GM12892 (cell line): ENCODE measurements around the gene DHCR7. TPM values are rescaled to one million over a fixed set of nuclear protein-coding genes. Genes with fewer than 3 reads are reported as not detected.

Experiments
- DNase-seq: peaks from one replicate; pipeline ENCODE4 v3.0.0; 2011; ENCODE audit not compliant: insufficient read length
- FAIRE-seq: peaks from 2 replicates; lab custom pipeline; 2011; peaks lifted over from hg19 to GRCh38; lab: Jason Lieb, UNC
- POLR2A ChIP-seq: IDR thresholded peaks from 2 replicates; pipeline ENCODE4 v1.6.1; 2011; ENCODE audit warnings: low read depth, low read length, control low read depth
- POLR2AphosphoS5 ChIP-seq: IDR thresholded peaks from 2 replicates; pipeline ENCODE4 v1.6.1; 2011; ENCODE audit warnings: low read depth, low read length, control low read depth
- TAF1 ChIP-seq: IDR thresholded peaks from 2 replicates; pipeline ENCODE4 v1.6.1; 2011; ENCODE audit warnings: low read depth, mild to moderate bottlenecking, control low read depth, low read length, borderline replicate concordance
- polyA plus RNA-seq: library from polyadenylated mRNA; unstranded; fragments of >200 nt; gene quantifications from one replicate; pipeline ENCODE4 v1.2.1, GENCODE V29; 2012; ENCODE audit warnings: missing spikeins, inconsistent platforms; ENCODE audit not compliant: missing spikeins

The DHCR7 gene
- polyA plus RNA-seq: 58.6 TPM

GRCh38 chr11:71448257-71449171, at the start of gene DHCR7:
TSS of gene DHCR7 (minus strand) at chr11:71448393. CDS start at chr11:71444952, 3,441 bp downstream.
- no peak for TF ChIP-seq POLR2AphosphoS5
- peak; percentile 66; the same call in 1 of the 2 replicates for TF ChIP-seq POLR2A
- TF ChIP-seq TAF1: no peak
- DNase-seq: peak; percentile 98
- peak; percentile 95 for FAIRE-seq

GRCh38 chr11:71496421-71496820, 48.2 kb upstream of the DHCR7 start:
- FAIRE-seq (no peak), DNase-seq (no peak)
- TF ChIP-seq POLR2AphosphoS5: no peak
- TF ChIP-seq POLR2A: no peak
- TF ChIP-seq TAF1: no peak

GRCh38 chr11:71495286-71496230, 47.4 kb upstream of the DHCR7 start:
- no peak for FAIRE-seq
- TF ChIP-seq POLR2A (no peak), TAF1 (no peak), POLR2AphosphoS5 (no peak)
- no peak for DNase-seq

GRCh38 chr11:71491940-71492339, 43.7 kb upstream of the DHCR7 start:
- no peak for DNase-seq
- TF ChIP-seq POLR2AphosphoS5 (no peak), TAF1 (no peak), POLR2A (no peak)
- no peak for FAIRE-seq

GRCh38 chr11:71491531-71491930, 43.3 kb upstream of the DHCR7 start:
- no peak for FAIRE-seq
- TF ChIP-seq POLR2A: no peak
- no peak for TF ChIP-seq TAF1
- no peak for TF ChIP-seq POLR2AphosphoS5
- no peak for DNase-seq

GRCh38 chr11:71490731-71491390, 42.7 kb upstream of the DHCR7 start:
- DNase-seq (no peak), FAIRE-seq (no peak)
- TF ChIP-seq POLR2AphosphoS5: no peak
- no peak for TF ChIP-seq TAF1
- TF ChIP-seq POLR2A: no peak

GRCh38 chr11:71490044-71490730, 42.0 kb upstream of the DHCR7 start:
- no peak for FAIRE-seq
- TF ChIP-seq POLR2A: no peak
- TF ChIP-seq POLR2AphosphoS5: no peak
- TF ChIP-seq TAF1: no peak
- no peak for DNase-seq

GRCh38 chr11:71489311-71490043, 41.3 kb upstream of the DHCR7 start:
- no peak for TF ChIP-seq POLR2A
- no peak for TF ChIP-seq POLR2AphosphoS5
- TF ChIP-seq TAF1: no peak; the same call in 1 of the 2 replicates
- peak; percentile 99 for FAIRE-seq
- DNase-seq: peak; percentile 69

GRCh38 chr11:71488681-71489270, 40.6 kb upstream of the DHCR7 start:
- no peak for FAIRE-seq
- TF ChIP-seq POLR2A (no peak), POLR2AphosphoS5 (no peak), TAF1 (no peak)

More at GRCh38 chr11:71488681-71489270, 40.6 kb upstream of the DHCR7 start:
- DNase-seq: no peak
